Eye (tissue), 1 donor: ENCODE measurements around the gene BMX.

Source experiments
- DNase-seq: peaks from one replicate; pipeline ENCODE4 v3.0.0-alpha.2; 2015

The BMX gene

DNA sequence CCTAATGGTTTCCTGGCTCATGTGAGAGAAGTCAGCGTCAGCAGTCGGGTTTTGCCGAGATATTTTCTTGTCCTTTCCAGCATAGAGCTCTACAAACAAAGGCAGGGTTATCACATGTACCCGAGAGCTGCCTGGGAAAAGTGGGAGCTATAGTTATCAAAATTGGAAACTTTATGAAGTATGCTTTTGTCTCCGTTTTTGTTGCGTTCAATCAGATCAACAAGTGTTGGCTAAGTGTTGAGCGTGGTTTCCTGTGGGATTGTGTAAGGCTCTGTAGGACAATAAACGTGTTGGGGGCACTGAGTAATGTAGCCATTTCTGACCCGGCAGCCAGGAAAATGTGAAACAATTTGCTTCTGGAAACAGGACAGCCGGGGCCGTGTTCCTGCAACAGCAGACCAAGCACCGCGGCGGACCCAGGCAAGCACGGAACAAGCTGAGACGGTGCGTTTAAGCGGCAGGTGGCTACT, at the start of gene BMX:
TSS of gene BMX (plus strand) at position 311 of the 470 bp plus-strand sequence. CDS start 7,547 bp downstream, outside the sequence.
- DNase-seq, result no peak

- DNase-seq, result no peak
These were observed 48.7 kb upstream of the BMX start for GRCh38 chrX:15451913-15452312.

GRCh38 chrX:15464704-15465103, 35.9 kb upstream of the BMX start:
- no peak for DNase-seq

- no peak for DNase-seq
These were observed 35.3 kb upstream of the BMX start for GRCh38 chrX:15465347-15465746.

- DNase-seq, result no peak
These were observed 34.5 kb upstream of the BMX start for GRCh38 chrX:15465896-15466651.

- peak; percentile 63 for DNase-seq
These were observed 32.6 kb upstream of the BMX start for GRCh38 chrX:15468036-15468435.

DNA sequence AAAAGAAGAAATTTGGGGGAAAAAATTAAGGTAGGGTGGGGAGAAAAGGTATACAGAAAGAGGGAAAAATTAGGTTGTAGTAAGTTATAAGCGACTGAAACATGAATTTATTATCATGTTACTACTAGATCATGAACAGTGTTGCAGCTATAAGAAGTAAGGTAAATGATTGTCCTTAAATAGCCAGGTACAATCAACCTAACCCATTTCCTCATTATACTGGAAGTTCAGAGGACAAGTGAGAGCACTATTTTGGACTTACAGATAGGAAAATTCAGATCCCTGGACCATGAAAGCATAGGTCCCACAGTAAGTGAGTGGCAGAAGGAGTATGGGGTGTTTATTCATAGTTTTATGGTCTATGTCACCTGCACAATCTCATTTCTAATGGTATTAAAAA, 31.0 kb upstream of the BMX start:
- DNase-seq, result no peak

- DNase-seq, result peak; percentile 82
These were observed 29.6 kb upstream of the BMX start for GRCh38 chrX:15471028-15471427.

DNA sequence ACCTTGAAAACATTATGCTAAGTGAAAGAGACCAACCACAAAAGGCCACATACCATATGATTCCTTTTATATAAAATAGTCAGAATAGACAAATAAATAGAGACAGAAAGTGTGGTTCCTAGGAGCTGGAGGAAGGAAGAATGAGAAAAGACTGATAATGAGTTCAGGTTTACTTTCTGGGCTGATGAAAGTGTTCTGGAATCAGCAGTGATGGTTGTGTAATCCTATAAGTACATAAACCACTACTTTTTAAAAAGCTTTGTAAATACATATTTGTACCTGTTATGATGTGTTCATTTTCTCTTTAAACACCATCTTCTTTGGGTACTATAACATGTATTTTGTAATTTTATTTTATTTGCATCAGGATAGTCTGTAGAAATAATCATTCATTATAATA, 28.1 kb upstream of the BMX start:
- DNase-seq, result no peak

DNA sequence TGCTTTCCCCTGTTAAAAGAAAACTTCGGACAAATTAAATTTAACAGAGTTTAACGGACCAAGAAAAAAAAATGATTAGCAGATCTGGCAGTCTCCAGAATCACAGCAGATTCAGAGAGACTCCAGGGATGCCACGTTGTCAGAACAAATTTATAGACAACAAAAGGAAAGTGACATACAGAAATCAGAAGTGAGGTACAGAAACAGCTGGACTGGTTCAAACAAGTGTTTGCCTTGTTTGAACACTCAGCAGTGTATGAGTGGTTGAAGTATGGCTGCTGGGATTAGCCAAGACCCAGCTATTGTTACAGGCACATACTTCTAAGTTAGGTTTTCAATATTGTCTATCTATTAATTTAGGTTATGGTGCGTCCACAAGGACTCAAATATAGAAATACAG, 26.6 kb upstream of the BMX start:
- DNase-seq, result peak; percentile 63

DNA sequence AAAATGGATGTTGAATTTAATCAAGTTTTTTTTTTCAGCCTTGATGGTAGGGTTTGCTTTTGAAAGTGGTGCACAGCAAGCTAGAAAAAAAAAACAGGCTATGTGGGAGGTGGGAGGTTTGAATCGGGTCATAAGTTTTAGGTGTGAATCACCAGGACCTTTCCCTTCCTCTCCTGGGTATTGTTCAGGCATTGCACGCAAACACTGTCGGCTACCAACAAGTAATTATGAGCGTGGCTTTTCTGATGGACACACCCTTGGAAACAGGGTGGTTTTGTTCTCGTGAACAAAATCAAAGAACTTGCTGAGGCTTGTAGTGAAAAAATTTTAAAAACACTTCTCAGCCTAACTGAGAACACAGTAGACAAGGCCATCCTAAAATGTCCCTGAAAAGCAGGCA, 25.6 kb upstream of the BMX start:
- DNase-seq, result no peak

GRCh38 chrX:15475486-15475885, 25.1 kb upstream of the BMX start:
- DNase-seq, result no peak

DNA sequence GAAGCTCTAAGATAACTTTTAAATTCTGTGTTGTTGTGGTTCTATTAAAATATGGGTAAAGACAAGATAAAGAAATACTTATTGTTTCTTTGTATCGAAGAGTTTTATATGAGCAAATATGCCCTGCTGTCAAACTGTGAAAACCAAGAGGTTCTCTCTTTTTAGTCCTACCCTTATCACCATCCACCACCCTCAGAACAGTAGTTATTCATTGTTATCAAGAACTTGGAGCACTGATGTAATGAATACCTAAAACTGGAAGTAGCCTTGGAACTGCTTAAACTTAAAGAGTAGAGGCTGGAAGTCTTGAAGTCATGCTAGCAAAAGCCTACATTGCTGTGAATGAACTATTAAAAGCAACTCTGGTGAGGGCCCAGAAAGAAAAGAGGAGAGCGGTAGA, 16.7 kb upstream of the BMX start:
- no peak for DNase-seq

DNA sequence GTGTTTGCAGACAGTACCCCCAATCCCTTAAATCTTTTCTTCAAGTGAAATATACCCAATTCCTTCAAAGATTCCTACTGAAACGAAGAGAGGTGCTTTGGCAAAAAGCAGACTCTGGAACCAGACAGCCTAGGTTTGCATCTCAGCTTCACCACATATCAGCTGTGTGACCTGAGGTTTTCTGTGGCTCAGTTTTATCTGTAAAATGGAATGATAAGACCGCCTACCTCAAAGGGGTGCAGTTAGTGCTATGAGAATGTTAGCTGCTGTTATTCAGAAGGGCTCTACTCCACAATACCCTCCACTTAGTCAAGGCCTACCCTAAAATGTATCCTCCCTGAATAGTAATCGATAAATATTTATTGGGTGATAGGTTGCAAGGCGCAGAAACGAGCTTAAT, 8.1 kb upstream of the BMX start:
- DNase-seq, result no peak

GRCh38 chrX:15493118-15493962, 7.3 kb upstream of the BMX start, which contains the start of gene PIR:
PIR (minus strand) TSS chrX:15493333; CDS start chrX:15491257, 2,076 bp downstream.
- DNase-seq, result peak; percentile 86

GRCh38 chrX:15495801-15496200, 4.8 kb upstream of the BMX start:
- no peak for DNase-seq

GRCh38 chrX:15496824-15497223, 3.8 kb upstream of the BMX start:
- DNase-seq, result no peak

DNA sequence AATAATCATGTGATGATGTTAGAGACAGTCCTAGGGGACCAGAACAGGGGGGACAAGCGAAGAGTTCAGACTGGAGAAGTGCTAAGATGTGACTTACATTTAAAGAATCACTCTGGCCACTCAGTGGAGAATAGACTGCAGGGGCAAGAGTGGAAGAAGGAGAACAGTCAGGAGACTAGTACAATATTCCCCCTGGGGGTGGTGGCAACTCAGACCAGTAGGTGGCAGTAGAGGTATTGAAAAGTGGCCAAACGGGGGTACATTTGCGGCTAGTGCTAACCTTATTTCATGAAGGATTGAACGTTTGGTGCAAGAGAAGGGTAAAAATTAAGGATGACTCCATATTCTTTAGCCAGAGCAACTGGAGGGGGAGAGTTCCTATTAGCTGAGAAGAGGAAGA, 2.7 kb upstream of the BMX start:
- peak; percentile 62 for DNase-seq

DNA sequence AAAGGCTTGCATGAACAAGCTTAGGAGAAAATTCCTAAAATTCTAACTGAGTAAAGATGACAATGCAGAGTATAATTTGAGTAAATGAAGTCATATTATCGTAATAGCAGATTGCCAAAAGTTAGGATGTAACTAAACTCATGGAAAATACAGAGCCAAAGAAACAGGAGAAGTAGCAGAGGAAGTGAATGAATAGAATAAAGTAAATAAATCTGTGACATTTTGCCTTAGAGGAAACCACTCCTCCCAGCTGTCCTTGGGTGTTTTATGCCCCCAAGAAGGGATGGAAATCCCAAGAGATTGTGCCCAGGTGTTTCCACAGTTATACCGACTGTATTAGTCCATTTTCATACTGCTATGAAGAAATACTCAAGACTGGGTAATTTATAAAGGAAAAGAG, 1.9 kb upstream of the BMX start:
- no peak for DNase-seq

DNA sequence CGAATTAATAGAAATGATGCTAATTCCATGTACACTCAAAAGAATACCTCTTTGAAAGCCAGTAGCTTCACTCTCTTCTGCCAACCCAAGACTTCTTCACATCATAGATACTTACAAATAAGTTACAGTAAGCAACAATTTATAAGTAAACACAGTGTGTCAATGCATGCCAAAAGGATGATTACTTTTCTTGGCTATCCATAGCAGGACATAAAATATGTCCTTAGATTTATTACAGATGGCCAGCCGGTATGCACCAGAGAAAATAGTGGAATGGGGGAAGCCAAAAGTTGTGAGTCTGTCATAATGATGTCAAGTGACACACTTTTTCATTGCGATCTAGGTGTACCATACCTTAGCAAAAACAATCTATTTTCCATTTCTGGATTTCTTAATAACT, 631 bp upstream of the BMX start:
- DNase-seq, result no peak

DNA sequence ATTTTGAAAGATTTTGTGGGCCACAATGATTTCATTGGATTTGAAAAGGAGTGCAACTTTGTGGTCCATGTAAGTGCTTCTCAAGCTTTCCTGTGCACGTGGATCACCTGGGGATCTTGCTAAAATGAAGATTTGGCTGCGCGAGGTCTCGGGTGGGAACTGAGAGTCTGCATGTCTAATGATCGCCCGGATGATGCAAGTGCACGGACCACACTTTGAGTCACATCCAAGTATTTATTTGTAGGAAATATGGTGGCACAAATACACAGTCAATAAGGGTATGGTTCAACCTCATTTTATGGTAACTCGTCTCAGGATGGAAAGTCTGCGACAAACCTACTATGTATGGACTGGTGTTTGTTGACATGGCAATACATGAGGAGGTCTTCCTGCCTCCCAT, 899 bp downstream of the BMX start:
- no peak for DNase-seq

- no peak for DNase-seq
These were observed 4.1 kb downstream of the BMX start for GRCh38 chrX:15504661-15505060.

- no peak for DNase-seq
These were observed 4.5 kb downstream of the BMX start for GRCh38 chrX:15505101-15505500.

- no peak for DNase-seq
These were observed 6.4 kb downstream of the BMX start for GRCh38 chrX:15507005-15507404.
